ENCODE results near the gene CTDNEP1.

- TF ChIP-seq CTCF (IDR thresholded peaks at IDR 0.05) (no peak), POLR2A (IDR thresholded peaks at IDR 0.05) (no peak)
Observed at GRCh38 chr17:7290685-7291084, 39.2 kb upstream of the CTDNEP1 start.

Data from right lobe of liver (tissue), 4 donors.